HG03108 (cell line): Measurements from ENCODE around the gene ASH1L.
A peak's percentile ranks its signal among the peaks of the same experiment; 100 is the strongest.
"Not testable (repeated sequence)": the region's sequence is repeated elsewhere in the genome, so short reads cannot be mapped to it uniquely, and the experiment has no call there.

Experiments used
- ATAC-seq: cut with Tn5 transposase; IDR thresholded peaks from one replicate; pipeline ENCODE4 v1.9.1; 2021; ENCODE audit warnings: moderate library complexity; ENCODE audit not compliant: unreplicated experiment

The ASH1L gene

DNA sequence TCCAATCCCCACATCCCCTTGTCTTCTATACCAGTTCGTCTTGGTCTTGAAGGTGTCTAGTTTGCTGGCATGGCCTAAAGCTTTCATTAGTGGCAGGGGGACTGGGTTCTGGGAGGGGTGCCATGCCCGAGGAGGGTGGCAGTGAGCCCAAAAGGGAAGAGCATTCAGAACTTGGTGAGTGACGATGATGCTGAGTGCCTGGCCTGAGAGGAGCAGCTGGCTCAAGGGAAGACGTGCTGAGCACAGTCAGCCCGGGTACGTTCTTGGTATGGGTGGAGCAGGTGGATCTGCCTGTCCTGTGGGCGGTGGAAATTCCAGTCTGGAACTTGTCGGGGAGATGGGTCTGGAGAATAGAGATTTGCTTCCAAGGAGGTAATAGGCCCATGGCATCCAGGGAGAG lies 249.3 kb downstream of the ASH1L start:
- no peak for ATAC-seq

DNA sequence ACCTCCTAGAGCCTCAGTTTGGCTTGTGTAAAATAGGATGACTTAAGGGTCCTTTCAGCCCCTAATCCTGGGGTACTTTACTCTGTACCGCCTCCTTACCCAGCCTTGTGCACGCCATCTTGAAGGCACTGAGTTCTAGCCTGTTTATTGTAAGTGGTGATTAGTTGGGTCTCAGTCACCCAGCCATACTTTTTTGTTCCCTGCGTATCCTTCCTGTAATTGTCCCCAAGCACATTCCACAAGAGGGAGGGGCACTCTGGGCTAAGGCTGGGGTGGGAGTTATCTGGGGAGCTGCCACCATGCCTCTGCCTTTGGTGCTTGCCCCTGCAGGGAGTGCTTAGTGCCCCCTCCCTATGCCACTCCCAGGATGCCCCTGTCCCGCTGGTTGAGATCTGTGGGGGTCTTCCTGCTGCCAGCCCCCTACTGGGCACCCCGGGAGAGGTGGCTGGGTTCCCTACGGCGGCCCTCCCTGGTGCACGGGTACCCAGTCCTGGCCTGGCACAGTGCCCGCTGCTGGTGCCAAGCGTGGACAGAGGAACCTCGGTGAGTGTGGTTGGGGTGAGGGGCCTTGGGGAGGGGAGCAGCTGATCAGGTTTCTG lies 253.1 kb downstream of the ASH1L start:
- no peak for ATAC-seq

DNA sequence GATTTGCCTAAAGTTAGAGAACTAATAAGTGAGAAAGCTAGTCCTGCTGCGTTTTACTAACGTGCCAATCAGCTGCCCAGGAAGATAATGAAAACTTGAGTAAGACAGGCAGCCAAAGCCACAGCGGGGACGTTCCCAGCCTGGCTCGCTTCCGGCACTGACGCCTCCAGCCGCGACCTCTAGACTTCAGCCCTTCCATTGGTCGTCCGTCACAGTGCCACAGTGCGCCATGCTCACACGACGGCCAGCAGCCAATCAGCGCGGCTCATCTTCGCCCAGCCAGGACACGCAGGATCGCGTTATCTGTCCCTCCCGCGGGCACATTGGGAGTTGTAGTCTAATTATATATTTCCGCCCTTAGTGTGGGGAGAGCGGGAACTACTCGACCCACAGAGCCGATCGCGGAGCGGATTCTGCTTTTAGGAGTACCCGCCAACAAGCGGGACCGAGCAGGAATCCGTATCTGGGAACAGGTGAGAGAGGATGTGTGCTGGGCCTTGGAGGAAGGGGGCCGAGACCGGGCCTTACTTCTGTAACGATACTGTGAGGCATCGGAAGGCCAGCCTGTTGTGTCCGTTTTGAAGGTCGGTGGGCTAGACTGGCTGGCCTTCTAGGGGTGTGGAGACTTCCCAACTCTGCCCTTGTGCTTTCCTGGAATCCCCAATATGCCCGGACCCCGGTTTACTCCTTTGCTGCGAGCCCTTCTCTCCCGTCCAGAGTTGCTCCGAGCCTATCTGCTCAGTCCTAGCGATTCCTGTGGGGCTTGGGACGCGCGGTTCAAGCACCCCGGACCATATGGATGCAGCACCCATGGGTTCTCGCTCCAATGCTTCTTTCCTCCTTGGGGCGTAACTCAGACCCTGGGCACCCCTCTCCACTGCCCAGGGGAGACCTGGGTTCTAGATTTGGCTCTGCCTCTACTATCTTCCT lies 253.8 kb downstream of the ASH1L start, which contains the start of gene FDPS:
Gene FDPS, plus strand, starts transcription at position 374 of the 930 bp plus-strand sequence. CDS start 924 bp downstream, outside the sequence.
- peak; percentile 94 for ATAC-seq

DNA sequence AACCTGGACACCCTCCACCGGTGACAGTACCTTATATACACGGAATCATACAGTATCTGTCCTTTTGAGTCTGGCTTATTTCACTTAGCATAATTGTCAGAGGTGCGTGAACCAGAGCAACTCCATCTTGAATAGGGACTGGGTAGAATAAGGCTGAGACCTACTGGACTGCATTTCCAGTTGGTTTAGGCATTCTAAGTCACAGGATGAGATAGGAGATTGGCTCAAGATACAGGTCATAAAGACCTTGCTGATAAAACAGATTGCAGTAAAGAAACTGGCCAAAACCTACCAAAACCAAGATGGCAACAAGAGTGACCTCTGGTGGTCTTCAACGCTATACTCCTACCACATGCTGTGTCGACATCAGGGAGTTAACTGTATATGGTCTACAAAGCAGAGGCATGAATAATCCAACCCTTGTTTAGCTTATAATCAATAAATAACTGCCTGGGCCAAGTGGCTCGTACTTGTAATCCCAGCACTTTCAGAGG lies 255.3 kb downstream of the ASH1L start:
- no peak for ATAC-seq

DNA sequence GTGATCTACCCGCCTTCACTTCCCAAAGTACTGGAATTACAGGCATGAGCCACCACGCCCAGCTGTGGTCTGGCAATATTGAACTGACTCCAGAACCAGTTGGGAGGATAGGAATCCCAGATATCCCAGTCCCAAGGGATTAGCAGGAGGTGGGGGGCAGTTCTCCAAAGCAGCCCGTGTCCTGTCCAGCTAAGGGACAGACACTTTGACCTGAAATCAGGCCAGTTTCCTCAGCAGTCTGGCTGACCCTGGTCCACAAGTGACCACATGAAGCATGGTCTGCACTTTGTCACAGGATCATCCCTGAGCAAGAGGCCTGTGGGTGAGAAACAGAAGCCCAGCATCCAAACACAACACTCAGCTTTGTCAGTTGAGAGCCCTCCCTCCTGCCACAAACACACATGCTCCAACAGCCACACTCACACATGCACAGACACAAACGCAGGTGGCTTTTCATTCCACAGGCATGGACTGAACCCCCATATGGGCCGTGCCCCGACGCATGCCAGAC lies 256.7 kb downstream of the ASH1L start:
- ATAC-seq, result no peak

- no peak for ATAC-seq
These were observed 258.0 kb downstream of the ASH1L start for GRCh38 chr1:155304558-155305063.

- ATAC-seq, result no peak
These were observed 261.2 kb downstream of the ASH1L start, which contains the start of gene PKLR for GRCh38 chr1:155301342-155301841. PKLR (minus strand) TSS chr1:155301438; CDS start chr1:155301395, 43 bp downstream.

DNA sequence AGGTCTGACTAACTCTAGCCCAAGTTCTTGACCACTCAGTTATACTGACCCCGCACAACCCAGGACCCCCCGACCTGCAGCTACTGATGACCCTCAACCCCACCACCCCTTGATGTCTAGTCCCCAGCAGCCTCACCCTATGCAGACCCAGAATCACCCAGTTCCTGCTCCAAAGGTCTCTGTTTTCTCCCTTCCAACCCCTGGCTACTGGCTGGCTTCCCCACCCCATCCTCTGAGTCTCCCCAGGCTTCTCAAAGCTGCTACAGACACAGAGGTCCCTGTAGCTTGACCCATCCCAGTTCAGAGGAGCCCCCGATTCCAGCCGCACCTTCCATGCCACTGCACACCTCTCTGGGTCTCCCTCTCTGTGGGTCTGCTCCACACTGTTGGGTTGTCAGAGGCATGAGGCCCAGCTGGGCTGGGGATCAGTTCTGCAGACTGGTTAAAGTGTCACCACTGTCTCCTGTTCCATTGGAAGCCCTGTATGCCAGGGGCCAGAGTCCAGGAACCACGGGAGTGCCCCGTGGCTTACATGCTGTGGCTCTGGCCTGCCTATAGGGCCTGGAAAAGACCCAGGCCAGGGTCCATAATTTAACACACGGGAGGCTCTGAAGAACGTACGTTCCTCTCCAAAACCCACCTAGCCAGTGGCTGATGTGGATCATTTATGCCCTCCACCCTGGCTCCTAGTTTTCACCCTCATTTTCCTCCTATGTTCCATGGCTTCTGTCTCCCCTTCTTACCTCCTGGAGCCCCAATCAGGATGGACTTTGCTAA lies 261.9 kb downstream of the ASH1L start:
- no peak for ATAC-seq

DNA sequence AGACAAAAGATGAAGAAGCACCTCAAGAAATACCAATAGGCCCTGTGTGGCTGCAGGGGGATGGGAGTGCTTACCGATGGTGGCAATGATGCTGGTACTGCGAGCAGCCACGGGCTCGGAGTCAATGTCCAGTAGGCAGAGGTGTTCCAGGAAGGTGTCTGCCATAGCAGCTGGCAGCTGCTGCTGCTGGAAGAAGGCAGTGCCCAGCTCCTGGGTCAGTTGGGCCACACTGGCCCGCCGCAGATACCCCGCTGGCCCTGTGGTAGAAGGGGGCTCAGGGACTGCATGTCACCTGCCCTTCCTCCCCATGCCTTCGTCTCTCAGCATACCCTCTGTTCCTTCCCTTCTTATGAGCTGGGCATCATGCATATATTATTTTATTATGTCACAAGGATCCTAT lies 262.6 kb downstream of the ASH1L start:
- ATAC-seq, result no peak

DNA sequence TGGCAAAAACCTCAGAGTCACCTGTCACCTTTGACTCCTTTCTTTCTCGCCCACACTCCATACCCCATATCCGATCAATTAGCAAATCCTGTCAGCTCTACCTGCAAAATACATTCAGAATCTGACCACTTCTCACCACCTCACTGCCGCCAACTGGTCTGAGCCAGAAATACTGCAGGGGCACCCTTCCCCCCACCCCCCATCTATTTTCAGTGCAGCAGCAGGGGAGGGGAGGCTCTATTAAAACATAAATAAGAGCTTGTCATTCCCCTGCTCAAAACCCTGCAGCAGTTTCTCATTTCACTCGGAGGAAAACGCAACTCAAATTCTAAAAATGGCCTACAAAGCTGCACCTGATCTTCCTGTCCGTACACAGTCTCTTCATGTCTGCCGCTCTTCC lies 265.2 kb downstream of the ASH1L start:
- ATAC-seq, result no peak

DNA sequence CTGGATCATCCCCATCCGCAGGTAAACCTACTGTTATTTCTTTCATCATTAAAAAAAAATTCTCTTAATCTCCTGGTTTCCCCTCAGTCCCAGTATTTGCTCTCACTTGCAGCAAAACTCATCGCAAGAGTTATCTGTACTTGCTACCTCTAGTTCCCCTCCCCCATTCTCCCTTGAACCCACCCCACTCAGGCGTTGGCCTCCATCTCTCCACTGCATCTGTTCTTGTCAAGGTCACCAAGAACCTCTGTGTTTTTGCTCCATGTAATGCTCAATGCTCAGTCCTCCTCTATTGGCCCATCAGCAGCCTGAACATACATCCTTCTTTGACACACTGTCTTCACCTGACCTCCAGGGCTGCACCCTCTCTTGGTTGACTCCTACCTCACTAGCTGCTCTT lies 265.9 kb downstream of the ASH1L start:
- ATAC-seq, result no peak

GRCh38 chr1:155295942-155296267 lies 266.7 kb downstream of the ASH1L start:
- no peak for ATAC-seq

DNA sequence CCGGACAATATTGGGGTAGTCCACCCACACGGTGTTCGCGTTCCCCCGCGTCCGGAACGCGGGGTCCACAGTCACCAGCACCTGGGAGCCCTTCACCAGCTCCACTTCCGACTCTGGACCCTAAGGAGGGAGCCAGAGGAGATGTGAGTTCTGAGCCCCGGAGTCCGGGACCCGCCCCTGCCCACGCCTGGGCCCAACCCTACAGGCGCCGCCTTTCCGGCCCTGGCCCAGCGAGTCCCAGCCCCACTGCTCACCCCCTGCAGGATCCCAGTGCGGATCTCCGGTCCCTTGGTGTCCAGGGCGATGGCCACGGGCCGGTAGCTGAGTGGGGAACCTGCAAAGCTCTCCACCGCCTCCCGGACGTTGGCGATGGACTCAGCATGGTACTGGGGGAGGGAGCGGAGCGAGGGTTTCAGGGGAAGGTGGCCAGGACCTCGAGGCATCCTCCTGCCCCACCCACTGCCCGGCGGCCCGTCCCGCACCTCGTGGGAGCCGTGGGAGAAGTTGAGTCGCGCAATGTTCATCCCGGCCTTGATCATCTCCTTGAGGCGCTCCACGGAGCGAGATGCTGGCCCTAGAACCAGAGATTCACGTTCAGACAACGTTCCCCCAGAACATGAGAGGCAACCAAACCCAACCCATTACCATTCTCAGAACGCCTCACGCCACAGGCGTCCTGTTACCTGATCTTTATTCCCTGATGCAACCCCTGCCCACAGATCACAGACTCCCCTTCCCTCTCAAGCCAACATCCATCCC lies 267.2 kb downstream of the ASH1L start:
- no peak for ATAC-seq

DNA sequence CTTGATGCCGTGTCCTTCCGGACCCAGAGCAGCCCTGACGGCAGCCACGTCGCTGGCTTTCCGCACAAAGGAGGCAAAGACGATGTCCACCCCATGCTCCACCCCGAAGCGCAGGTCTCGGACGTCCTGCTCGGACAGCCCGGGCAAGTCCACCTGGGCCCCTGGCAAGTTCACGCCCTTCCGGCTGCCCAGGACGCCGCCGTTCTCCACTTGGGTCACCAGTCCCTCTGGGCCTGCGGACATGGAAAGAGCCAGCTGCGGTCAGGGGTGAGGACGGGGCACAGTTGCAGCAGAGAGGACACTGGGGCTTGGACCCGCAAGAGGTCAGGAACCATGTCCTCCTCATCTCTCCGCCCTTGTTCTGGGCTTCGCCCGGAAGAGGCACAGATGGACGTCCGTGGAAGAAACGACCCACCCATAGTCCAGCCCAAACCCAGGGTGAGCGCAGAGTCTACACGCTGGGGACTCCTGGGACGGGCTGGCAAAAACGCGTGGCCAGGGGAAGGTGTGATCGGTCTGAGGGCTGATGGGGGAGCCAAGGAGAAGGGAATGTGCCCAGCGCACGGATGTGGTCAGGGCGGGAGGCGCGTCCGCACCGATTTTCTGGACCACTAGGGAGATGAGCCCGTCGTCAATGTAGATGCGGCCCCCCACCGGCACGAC lies 268.0 kb downstream of the ASH1L start:
- no peak for ATAC-seq

DNA sequence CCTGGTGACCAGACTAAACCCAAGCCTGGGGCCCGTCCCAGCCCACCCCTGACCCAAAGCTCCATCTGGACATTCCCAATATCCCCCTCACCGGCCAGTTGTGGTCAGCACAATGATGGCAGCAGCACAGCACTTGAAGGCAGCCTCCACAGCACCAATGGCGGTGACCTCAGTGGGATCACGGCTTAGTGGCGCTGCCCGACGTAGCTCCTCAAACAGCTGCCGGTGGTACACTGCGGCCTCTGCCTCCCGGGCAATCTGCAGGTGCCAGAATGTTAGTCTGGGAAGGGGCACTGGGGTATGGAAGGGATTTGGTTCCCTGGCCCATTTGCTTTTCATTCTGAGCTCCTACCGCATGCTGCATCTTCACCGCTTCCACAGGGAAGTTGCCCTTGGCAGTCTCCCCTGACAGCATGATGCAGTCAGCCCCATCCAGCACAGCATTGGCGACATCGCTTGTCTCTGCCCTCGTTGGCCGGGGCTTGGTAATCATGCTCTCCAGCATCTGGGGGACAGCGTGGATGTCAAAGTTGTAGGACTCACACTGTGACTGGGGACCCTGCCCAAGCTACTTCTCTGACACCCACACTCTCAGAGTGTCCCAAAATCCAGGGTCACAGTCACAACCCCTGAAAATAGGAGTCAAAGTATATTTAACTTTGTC lies 269.4 kb downstream of the ASH1L start:
- ATAC-seq, result no peak

GRCh38 chr1:155291006-155291405 lies 271.6 kb downstream of the ASH1L start:
- not testable (repeated sequence) for ATAC-seq

GRCh38 chr1:155287987-155288543 lies 274.5 kb downstream of the ASH1L start:
- ATAC-seq, result no peak

- ATAC-seq, result no peak
These were observed 276.1 kb downstream of the ASH1L start for GRCh38 chr1:155286544-155286943.

GRCh38 chr1:155285631-155286044 lies 277.0 kb downstream of the ASH1L start:
- ATAC-seq, result no peak
